Measurements from ENCODE around the gene ABLIM3. TPM values are rescaled to one million over a fixed set of nuclear protein-coding genes. Genes with fewer than 3 reads are reported as not detected.

Gene ABLIM3
- total and polyA plus RNA-seq, 10 of the 15 experiments (the other 5 are each of a cell fraction or from before 2014, with no cell fraction given), result 0.03 TPM; not detected in 9

DNA sequence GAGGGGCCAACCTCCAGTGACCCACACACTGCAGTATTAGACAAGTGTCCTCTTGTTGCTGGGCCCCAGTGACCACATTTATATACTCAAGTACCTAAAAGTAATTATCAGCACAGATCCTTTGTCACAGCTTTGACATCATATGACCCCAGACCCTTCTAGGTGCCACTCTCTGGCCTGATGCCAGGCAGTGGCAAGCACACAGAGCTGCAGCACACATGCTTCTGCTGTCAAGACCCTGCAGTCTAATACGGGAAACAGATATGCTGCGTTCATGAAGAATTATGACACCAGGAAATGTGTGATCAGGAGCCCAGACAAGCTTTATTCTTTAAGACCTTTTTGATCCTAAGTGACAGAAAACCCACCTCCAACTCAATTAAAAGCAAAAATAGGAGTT lies 66.5 kb downstream of the ABLIM3 start:
- peaks cover 0 to 3% of the 10 kb centered on the region in 2 experiments; a peak in 2 of 4 replicates for H3K27me3 ChIP-seq (replicated peaks in 1 of 2; ENCODE audit: control insufficient read depth in 2 of 2, insufficient read depth in 2 of 2, low read length in 1 of 2)
- no TSS peak for BruUV-seq (replicated peaks)
- H3K4me2 ChIP-seq (ENCODE audit: control insufficient read depth, insufficient read depth), result no peak overlapping the region
- intact Hi-C loops (cut with micrococcal nuclease; ENCODE audit: unreplicated experiment) (no loop called here), in situ Hi-C loops (cut with MboI) (no loop called here)
- ChIA-PET SMC1A (ENCODE audit: uncharacterized antibody, unreplicated experiment) (interaction anchor here (0.5 kb wide), 1 partner anchor 1670 kb away, joined by 3 read pairs; no protein-coding TSS in a partner anchor), POLR2A (no interaction called here), CTCF (no interaction called here), RAD21 (ENCODE audit: unreplicated experiment) (no interaction called here)
- H3K9me3 ChIP-seq (replicated peaks; ENCODE audit: control insufficient read depth, insufficient read depth, low read length), result no peaks in the 10 kb centered on the region
- no peaks in the 10 kb centered on the region for H3K79me2 ChIP-seq (ENCODE audit: control insufficient read depth, insufficient read depth, low read length)
- H3K27ac ChIP-seq (ENCODE audit: control insufficient read depth, insufficient read depth), result no peak overlapping the region
- WGBS (ENCODE audit: insufficient coverage, insufficient replicate concordance, low lambda C conversion rate, missing lambda C conversion rate), result 5% methylated on average over 2 of the region's 2 CpGs
- TF ChIP-seq, protein P1, sequence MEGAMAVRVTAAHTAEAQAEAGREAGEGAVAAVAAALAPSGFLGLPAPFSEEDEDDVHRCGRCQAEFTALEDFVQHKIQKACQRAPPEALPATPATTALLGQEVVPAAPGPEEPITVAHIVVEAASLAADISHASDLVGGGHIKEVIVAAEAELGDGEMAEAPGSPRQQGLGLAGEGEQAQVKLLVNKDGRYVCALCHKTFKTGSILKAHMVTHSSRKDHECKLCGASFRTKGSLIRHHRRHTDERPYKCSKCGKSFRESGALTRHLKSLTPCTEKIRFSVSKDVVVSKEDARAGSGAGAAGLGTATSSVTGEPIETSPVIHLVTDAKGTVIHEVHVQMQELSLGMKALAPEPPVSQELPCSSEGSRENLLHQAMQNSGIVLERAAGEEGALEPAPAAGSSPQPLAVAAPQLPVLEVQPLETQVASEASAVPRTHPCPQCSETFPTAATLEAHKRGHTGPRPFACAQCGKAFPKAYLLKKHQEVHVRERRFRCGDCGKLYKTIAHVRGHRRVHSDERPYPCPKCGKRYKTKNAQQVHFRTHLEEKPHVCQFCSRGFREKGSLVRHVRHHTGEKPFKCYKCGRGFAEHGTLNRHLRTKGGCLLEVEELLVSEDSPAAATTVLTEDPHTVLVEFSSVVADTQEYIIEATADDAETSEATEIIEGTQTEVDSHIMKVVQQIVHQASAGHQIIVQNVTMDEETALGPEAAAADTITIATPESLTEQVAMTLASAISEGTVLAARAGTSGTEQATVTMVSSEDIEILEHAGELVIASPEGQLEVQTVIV (IDR thresholded peaks at IDR 0.05; ENCODE audit: borderline replicate concordance, partially characterized antibody), result no peak
- TF ChIP-seq NFIC (IDR thresholded peaks at IDR 0.05; ENCODE audit: low read depth, low read length), result no peak
- TF ChIP-seq SRF (IDR thresholded peaks at IDR 0.05; ENCODE audit: low read depth in 2 of 2, low read length in 2 of 2), result no peak
- TF ChIP-seq YBX1 (IDR thresholded peaks at IDR 0.05), result no peak
- no peak for TF ChIP-seq SUPT20H (IDR thresholded peaks at IDR 0.05; ENCODE audit: borderline replicate concordance, control insufficient read depth, low read depth, low read length)
- TF ChIP-seq, protein P2, sequence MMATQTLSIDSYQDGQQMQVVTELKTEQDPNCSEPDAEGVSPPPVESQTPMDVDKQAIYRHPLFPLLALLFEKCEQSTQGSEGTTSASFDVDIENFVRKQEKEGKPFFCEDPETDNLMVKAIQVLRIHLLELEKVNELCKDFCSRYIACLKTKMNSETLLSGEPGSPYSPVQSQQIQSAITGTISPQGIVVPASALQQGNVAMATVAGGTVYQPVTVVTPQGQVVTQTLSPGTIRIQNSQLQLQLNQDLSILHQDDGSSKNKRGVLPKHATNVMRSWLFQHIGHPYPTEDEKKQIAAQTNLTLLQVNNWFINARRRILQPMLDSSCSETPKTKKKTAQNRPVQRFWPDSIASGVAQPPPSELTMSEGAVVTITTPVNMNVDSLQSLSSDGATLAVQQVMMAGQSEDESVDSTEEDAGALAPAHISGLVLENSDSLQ (IDR thresholded peaks at IDR 0.05), result no peak
- no peak for TF ChIP-seq NFYA (IDR thresholded peaks at IDR 0.05; ENCODE audit: borderline replicate concordance, low read depth, low read length)
- TF ChIP-seq RAD21 (IDR thresholded peaks at IDR 0.05; ENCODE audit: insufficient read depth, low read depth, low read length), result no peak
- no peak for TF ChIP-seq EED (IDR thresholded peaks at IDR 0.05; ENCODE audit: low read depth)
- no peak for TF ChIP-seq ZBED1 (IDR thresholded peaks at IDR 0.05; ENCODE audit: borderline replicate concordance)
- TF ChIP-seq FOS (IDR thresholded peaks at IDR 0.05; ENCODE audit: borderline replicate concordance, extremely low read depth, insufficient read length), result no peak
- TF ChIP-seq, protein P3, sequence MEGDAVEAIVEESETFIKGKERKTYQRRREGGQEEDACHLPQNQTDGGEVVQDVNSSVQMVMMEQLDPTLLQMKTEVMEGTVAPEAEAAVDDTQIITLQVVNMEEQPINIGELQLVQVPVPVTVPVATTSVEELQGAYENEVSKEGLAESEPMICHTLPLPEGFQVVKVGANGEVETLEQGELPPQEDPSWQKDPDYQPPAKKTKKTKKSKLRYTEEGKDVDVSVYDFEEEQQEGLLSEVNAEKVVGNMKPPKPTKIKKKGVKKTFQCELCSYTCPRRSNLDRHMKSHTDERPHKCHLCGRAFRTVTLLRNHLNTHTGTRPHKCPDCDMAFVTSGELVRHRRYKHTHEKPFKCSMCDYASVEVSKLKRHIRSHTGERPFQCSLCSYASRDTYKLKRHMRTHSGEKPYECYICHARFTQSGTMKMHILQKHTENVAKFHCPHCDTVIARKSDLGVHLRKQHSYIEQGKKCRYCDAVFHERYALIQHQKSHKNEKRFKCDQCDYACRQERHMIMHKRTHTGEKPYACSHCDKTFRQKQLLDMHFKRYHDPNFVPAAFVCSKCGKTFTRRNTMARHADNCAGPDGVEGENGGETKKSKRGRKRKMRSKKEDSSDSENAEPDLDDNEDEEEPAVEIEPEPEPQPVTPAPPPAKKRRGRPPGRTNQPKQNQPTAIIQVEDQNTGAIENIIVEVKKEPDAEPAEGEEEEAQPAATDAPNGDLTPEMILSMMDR (IDR thresholded peaks at IDR 0.05 in 2 of 3, conservative IDR thresholded peaks at IDR 0.05 in 1 of 3; ENCODE audit: control insufficient read depth in 2 of 3, extremely low read depth in 1 of 3, insufficient read depth in 1 of 3, low read depth in 3 of 3, low read length in 3 of 3), result no peak
- TF ChIP-seq, protein P4, sequence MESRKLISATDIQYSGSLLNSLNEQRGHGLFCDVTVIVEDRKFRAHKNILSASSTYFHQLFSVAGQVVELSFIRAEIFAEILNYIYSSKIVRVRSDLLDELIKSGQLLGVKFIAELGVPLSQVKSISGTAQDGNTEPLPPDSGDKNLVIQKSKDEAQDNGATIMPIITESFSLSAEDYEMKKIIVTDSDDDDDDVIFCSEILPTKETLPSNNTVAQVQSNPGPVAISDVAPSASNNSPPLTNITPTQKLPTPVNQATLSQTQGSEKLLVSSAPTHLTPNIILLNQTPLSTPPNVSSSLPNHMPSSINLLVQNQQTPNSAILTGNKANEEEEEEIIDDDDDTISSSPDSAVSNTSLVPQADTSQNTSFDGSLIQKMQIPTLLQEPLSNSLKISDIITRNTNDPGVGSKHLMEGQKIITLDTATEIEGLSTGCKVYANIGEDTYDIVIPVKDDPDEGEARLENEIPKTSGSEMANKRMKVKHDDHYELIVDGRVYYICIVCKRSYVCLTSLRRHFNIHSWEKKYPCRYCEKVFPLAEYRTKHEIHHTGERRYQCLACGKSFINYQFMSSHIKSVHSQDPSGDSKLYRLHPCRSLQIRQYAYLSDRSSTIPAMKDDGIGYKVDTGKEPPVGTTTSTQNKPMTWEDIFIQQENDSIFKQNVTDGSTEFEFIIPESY (IDR thresholded peaks at IDR 0.05), result no peak
- TF ChIP-seq SP1 (IDR thresholded peaks at IDR 0.05; ENCODE audit: low read depth, low read length), result no peak
- H2AFZ ChIP-seq (ENCODE audit: control insufficient read depth, low read depth, low read length), result no peak overlapping the region
- H3K36me3 ChIP-seq (ENCODE audit: control insufficient read depth in 2 of 2, insufficient read depth in 2 of 2, low read length in 1 of 2), result no peaks in the 10 kb centered on the region
- H4K20me1 ChIP-seq (ENCODE audit: control insufficient read depth, insufficient read depth), result no peaks in the 10 kb centered on the region
- H3K9ac ChIP-seq (ENCODE audit: control insufficient read depth, insufficient read depth, low read length), result no peak overlapping the region
- no peak overlapping the region for H3K4me3 ChIP-seq
- no peak for FAIRE-seq
- no peak for DNase-seq (ENCODE audit: low read depth, low spot score)
- H3K4me1 ChIP-seq (ENCODE audit: control insufficient read depth, insufficient read depth, low read length), result no peaks in the 10 kb centered on the region
- no peak for ATAC-seq
